CD14-positive monocyte (primary cell): ENCODE results near the gene NUDT6. TPM values are rescaled to one million over a fixed set of nuclear protein-coding genes. Genes with fewer than 3 reads are reported as not detected.

Source experiments
- DNase-seq, 3 donors: peaks; one replicate each; pipeline ENCODE4 v3.0.0-alpha.2; 2011 to 2022
- H2AFZ ChIP-seq: 2 replicates; pipeline ENCODE4 v1.6.0; 2012; ENCODE audit warnings: mild to moderate bottlenecking, low read depth, low read length, inconsistent platforms; ENCODE audit not compliant: insufficient read depth, poor library complexity, severe bottlenecking
- H3K27ac ChIP-seq, 2 donors: 1 replicate in 1 of 2; 2 replicates in 1 of 2; pipeline ENCODE4 v1.5.1; 2012 to 2013; ENCODE audit warnings: low read length in 2 of 2, control low read depth in 1 of 2, inconsistent platforms in 1 of 2, low read depth in 1 of 2, mild to moderate bottlenecking in 1 of 2
- H3K27me3 ChIP-seq, 2 donors: one replicate each; pipeline versions ENCODE4 v1.6.0 to v1.6.1; 2011 to 2013; ENCODE audit warnings: low read length in 2 of 2; ENCODE audit not compliant: control insufficient read depth in 2 of 2, insufficient read depth in 2 of 2
- H3K36me3 ChIP-seq, 2 donors: replicated peaks in 1 of 2; 1 replicate in 1 of 2; 2 replicates in 1 of 2; pipeline versions ENCODE4 v1.5.1 to v1.6.1; 2012 to 2013; ENCODE audit warnings: low read length in 2 of 2, control low read depth in 1 of 2, inconsistent platforms in 1 of 2, mild to moderate bottlenecking in 1 of 2; ENCODE audit not compliant: insufficient read depth in 2 of 2, control insufficient read depth in 1 of 2
- H3K4me1 ChIP-seq, 2 donors: 1 replicate in 1 of 2; 2 replicates in 1 of 2; pipeline versions ENCODE4 v1.5.1 to v1.6.1; 2012 to 2013; ENCODE audit warnings: low read length in 2 of 2, control low read depth in 1 of 2, inconsistent platforms in 1 of 2, mild to moderate bottlenecking in 1 of 2, moderate library complexity in 1 of 2; ENCODE audit not compliant: insufficient read depth in 2 of 2, control insufficient read depth in 1 of 2
- H3K4me2 ChIP-seq: replicated peaks from 2 replicates; pipeline ENCODE3; 2012; ENCODE audit warnings: low read length, moderate library complexity, mild to moderate bottlenecking; ENCODE audit not compliant: poor library complexity, severe bottlenecking; ENCODE audit errors: extremely low read depth
- H3K4me3 ChIP-seq, 3 experiments: fragments of 200-600 bp in 1 of 3; sonication (generic) in 1 of 3; replicated peaks in 1 of 3; 1 replicate in 2 of 3; 2 replicates in 1 of 3; pipeline ENCODE4 v1.5.1; 2011 to 2013; ENCODE audit warnings: low read length in 3 of 3, mild to moderate bottlenecking in 3 of 3, control low read depth in 2 of 3, low read depth in 2 of 3, inconsistent platforms in 1 of 3, moderate library complexity in 1 of 3
- H3K79me2 ChIP-seq: 2 replicates; pipeline ENCODE4 v1.6.0; 2012; ENCODE audit warnings: mild to moderate bottlenecking, control low read depth, inconsistent platforms, low read length, moderate library complexity; ENCODE audit not compliant: insufficient read depth
- H3K9ac ChIP-seq: 2 replicates; pipeline ENCODE4 v1.6.0; 2017; ENCODE audit warnings: low read length, mild to moderate bottlenecking; ENCODE audit not compliant: insufficient read depth, poor library complexity, severe bottlenecking
- H3K9me3 ChIP-seq, 2 donors: replicated peaks in 1 of 2; 1 replicate in 1 of 2; 2 replicates in 1 of 2; pipeline versions ENCODE4 v1.5.1 to v1.6.1; 2012 to 2013; ENCODE audit warnings: low read length in 2 of 2, control low read depth in 1 of 2; ENCODE audit not compliant: control insufficient read depth in 1 of 2, insufficient read depth in 1 of 2
- H4K20me1 ChIP-seq: 2 replicates; pipeline ENCODE4 v1.6.0; 2012; ENCODE audit warnings: mild to moderate bottlenecking, low read length, control low read depth, moderate library complexity; ENCODE audit not compliant: insufficient read depth
- H3K27ac Mint-ChIP-seq, 7 donors: one replicate each; pipeline ENCODE4 v1.8.0; 2020; ENCODE audit warnings: mild to moderate bottlenecking in 7 of 7, mixed read lengths in 7 of 7, moderate library complexity in 6 of 7, inconsistent platforms in 2 of 7
- H3K27me3 Mint-ChIP-seq, 3 donors: one replicate each; pipeline ENCODE4 v1.8.0; 2021 to 2022; ENCODE audit warnings: low read depth in 3 of 3, mild to moderate bottlenecking in 3 of 3, mixed read lengths in 3 of 3, moderate library complexity in 3 of 3, inconsistent platforms in 1 of 3
- H3K36me3 Mint-ChIP-seq, 2 donors: one replicate each; pipeline ENCODE4 v1.8.0; 2020; ENCODE audit warnings: mixed read lengths in 2 of 2, inconsistent platforms in 1 of 2, mild to moderate bottlenecking in 1 of 2
- H3K4me1 Mint-ChIP-seq: one replicate; pipeline ENCODE4 v1.8.0; 2020; ENCODE audit warnings: mild to moderate bottlenecking, mixed read lengths
- H3K4me3 Mint-ChIP-seq, 2 donors: one replicate each; pipeline ENCODE4 v1.8.0; 2020; ENCODE audit warnings: mild to moderate bottlenecking in 2 of 2, mixed read lengths in 2 of 2, moderate library complexity in 1 of 2
- H3K9me3 Mint-ChIP-seq, 7 donors: one replicate each; pipeline ENCODE4 v1.8.0; 2020 to 2022; ENCODE audit warnings: mixed read lengths in 7 of 7, mild to moderate bottlenecking in 6 of 7, moderate library complexity in 6 of 7, inconsistent platforms in 2 of 7
- WGBS: methylation state at CpG from one replicate; pipeline ENCODE4 v1.1.5; 2013; ENCODE audit warnings: missing lambda C conversion rate; ENCODE audit not compliant: insufficient coverage; 5-methylcytosine and 5-hydroxymethylcytosine counted together
- intact Hi-C, 2 donors: fragments of 100-400 bp; cut with micrococcal nuclease; formaldehyde crosslinking; loops; one replicate each; pipeline versions ENCODE4 v1.15.0 to v1.15.1; 2023
- polyA minus RNA-seq: library from RNA; depleted of rRNA, polyadenylated mRNA; stranded (reverse); fragments of >200 nt; gene quantifications from 2 replicates; pipeline ENCODE4 v1.2.3, GENCODE V29; 2012
- polyA plus RNA-seq, 3 donors: library from polyadenylated mRNA; depleted of rRNA in 1 of 3; unstranded in 2 of 3; stranded (reverse) in 1 of 3; fragments of 300-500 nt in 2 of 3; fragments of >200 nt in 1 of 3; fragmentation: Illumina TruSeq in 2 of 3; gene quantifications; 1 replicate in 2 of 3; 2 replicates in 1 of 3; pipeline ENCODE4 v1.2.3, GENCODE V29; 2012 to 2021
- total RNA-seq, 12 experiments: library from RNA in 1 of 12; stranded (reverse) in 1 of 12; fragments of 120-200 nt in 1 of 12; gene quantifications; one replicate each; pipeline ENCODE4 v1.2.4 and lab custom pipeline; 2013 to 2026; ENCODE audit warnings: mixed read lengths in 6 of 12, inconsistent platforms in 1 of 12
- TF ChIP-seq, protein P1 (sequence below): fragments of 200-600 bp; IDR thresholded peaks from one replicate; pipeline ENCODE4 v1.8.0; 2022; ENCODE audit warnings: antibody characterized with exemption, mild to moderate bottlenecking

NUDT6 gene
- total RNA-seq (2013): 2.5 TPM
- polyA plus RNA-seq: 1 to 10 TPM; 1.6 to 1.9 (median 1.6) TPM
- polyA minus RNA-seq: 1.4 and 2.4 TPM in 2 replicates
- 0.23 to 4.4 (median 1.1) reads per million in 11 experiments for total RNA-seq (lab: John Stamatoyannopoulos, UW)

DNA sequence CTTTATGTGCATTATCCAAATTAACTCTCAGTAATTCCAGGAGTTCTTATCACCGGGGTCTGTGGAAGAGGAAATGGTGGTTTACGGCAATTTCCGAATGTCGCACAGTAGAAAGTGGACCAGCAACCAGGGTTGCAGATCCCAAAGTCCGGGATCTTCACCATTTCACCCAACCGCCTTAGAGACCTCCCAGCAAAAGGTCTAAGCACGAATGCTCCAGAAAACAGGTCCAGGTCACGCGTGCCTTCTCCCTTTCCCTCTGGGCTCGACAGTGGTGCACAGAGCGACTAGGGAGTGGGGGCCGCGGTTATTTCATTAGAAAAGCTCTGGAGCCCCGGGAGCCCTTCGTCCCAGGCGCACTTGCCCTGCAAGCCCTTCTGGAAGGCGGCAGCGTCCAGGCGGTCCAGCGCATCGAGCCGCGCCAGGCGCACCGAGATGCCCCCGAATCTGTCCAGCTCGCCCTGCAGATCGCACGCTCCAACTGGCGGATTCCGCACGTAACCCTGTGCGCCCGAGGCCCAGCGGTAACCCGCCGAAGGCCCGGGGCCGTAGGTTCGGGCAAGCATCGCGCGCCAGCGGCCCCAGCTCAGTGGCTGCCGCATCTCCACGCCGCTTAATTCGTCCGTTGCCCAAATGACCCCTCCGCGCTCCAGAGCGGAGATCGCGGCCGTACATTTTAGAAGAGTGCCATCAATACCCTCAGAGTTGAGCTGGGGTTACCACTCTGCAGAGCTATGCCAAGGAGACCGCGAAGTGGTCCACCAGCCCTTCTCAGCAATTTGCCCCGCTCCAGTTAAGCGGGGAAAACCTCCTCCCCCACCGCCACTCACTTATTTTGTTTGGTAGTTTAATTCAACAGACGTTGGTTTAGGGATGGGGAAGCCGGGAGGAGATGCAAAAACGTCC, at the start of gene NUDT6:
Gene NUDT6 (minus strand): TSS at position 627 of the 906 bp plus-strand sequence. CDS start 25 bp downstream, at position 602.
- DNase-seq: peak; percentile 17 to 28 (median 25)
- Histone ChIP-seq H3K27ac (peak within 1 kb of the TSS; percentile 70 to 77), H3K4me1 (peaks cover 14 to 23% of the 10 kb centered on the region in 2 donors), H3K9me3 (no peaks in the 10 kb centered on the region), H2AFZ (peak within 1 kb of the TSS; percentile 100), H3K9ac (peak within 1 kb of the TSS; percentile 58), H3K79me2 (peaks cover 11% of the 10 kb centered on the region), H4K20me1 (no peaks in the 10 kb centered on the region), H3K4me3 (peak within 1 kb of the TSS; percentile 66 to 86 (median 74)), H3K4me2 (peak within 1 kb of the TSS; percentile 91), H3K36me3 (no peaks in the 10 kb centered on the region), H3K27me3 (no peaks in the 10 kb centered on the region)
- Mint-ChIP-seq H3K4me3 (peak within 1 kb of the TSS; percentile 99), H3K27ac (peak within 1 kb of the TSS; percentile 87 to 94 (median 91)), H3K4me1 (peaks cover 13% of the 10 kb centered on the region), H3K36me3 (no peaks in the 10 kb centered on the region), H3K27me3 (peaks cover 0 to 3% (median 0%) of the 10 kb centered on the region in 3 donors), H3K9me3 (no peaks in the 10 kb centered on the region)
- WGBS: under 1% methylated on average over 52 of the region's 63 CpGs
- intact Hi-C loops: loop anchor here (10.0 kb wide), 2 partner anchors 157 to 187 kb away; partner anchors contain the start of gene BBS12 (in 1 of the 2)
- TF ChIP-seq, protein P1, sequence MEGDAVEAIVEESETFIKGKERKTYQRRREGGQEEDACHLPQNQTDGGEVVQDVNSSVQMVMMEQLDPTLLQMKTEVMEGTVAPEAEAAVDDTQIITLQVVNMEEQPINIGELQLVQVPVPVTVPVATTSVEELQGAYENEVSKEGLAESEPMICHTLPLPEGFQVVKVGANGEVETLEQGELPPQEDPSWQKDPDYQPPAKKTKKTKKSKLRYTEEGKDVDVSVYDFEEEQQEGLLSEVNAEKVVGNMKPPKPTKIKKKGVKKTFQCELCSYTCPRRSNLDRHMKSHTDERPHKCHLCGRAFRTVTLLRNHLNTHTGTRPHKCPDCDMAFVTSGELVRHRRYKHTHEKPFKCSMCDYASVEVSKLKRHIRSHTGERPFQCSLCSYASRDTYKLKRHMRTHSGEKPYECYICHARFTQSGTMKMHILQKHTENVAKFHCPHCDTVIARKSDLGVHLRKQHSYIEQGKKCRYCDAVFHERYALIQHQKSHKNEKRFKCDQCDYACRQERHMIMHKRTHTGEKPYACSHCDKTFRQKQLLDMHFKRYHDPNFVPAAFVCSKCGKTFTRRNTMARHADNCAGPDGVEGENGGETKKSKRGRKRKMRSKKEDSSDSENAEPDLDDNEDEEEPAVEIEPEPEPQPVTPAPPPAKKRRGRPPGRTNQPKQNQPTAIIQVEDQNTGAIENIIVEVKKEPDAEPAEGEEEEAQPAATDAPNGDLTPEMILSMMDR: no peak

GRCh38 chr4:122968227-122968812, 45.9 kb upstream of the NUDT6 start:
- Histone ChIP-seq H3K4me1 (no peaks in the 10 kb centered on the region), H3K27ac (no peak overlapping the region), H4K20me1 (no peaks in the 10 kb centered on the region), H3K9me3 (no peaks in the 10 kb centered on the region), H3K79me2 (no peaks in the 10 kb centered on the region), H3K4me2 (no peak overlapping the region), H3K4me3 (no peak overlapping the region), H3K27me3 (no peaks in the 10 kb centered on the region), H2AFZ (no peak overlapping the region), H3K36me3 (no peaks in the 10 kb centered on the region), H3K9ac (no peak overlapping the region)
- WGBS: 0% methylated on average over 1 of the region's 6 CpGs
- no peak overlapping the region for H3K27ac Mint-ChIP-seq
- H3K27me3 Mint-ChIP-seq: no peaks in the 10 kb centered on the region
- H3K9me3 Mint-ChIP-seq: no peaks in the 10 kb centered on the region
- peaks cover 3% of the 10 kb centered on the region for H3K4me1 Mint-ChIP-seq
- intact Hi-C loops: no loop called here
- no peak overlapping the region for H3K4me3 Mint-ChIP-seq
- TF ChIP-seq, protein P1: no peak
- no peak for DNase-seq
- peaks cover 3 to 4% of the 10 kb centered on the region in 2 donors for H3K36me3 Mint-ChIP-seq
